ENCODE results near the gene ADAMTS4.
"Not testable (repeated sequence)": the region's sequence is repeated elsewhere in the genome, so short reads cannot be mapped to it uniquely, and the experiment has no call there.

ADAMTS4 gene

DNA sequence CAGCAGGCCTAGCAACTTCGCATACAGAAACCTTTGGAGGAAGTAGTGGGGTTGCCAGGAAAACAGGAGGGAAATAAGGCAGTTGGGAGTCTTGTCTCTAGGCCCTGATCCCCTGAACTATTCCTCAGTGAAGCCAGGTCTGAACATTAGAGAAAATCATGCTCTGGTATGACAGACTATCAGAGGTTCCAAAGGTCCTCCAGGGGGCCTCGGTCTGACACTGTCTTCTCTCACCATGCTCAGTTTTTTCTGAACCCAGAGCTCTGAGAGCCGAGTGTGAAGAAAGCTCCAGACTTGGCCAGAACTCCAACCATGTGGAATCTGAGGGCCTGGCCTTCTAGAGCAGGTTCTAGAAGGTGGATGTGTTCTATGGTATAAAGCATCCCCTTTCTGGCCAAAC, 31.0 kb upstream of the ADAMTS4 start:
- peaks cover 25 to 34% (median 29%) of the 10 kb centered on the region in 10 experiments for H3K4me1 ChIP-seq
- no peak overlapping the region; a peak in 1 of 22 replicates for H3K9ac ChIP-seq
- H4K20me1 ChIP-seq, result no peaks in the 10 kb centered on the region
- H3K4me2 ChIP-seq, result no peak overlapping the region
- no peak for TF ChIP-seq Cebpa-rat (IDR thresholded peaks at IDR 0.05)
- H3K4me3 ChIP-seq, result no peak overlapping the region
- no peaks in the 10 kb centered on the region for H3K9me3 ChIP-seq (replicated peaks in 1 of 11)
- no peaks in the 10 kb centered on the region for H3K27me3 ChIP-seq
- H3K36me3 ChIP-seq, result peaks cover 15 to 35% (median 29%) of the 10 kb centered on the region in 11 experiments; a peak in 21 of 22 replicates
- no peak overlapping the region for H3K27ac ChIP-seq

GRCh38 chr1:161228032-161228431, 29.2 kb upstream of the ADAMTS4 start:
- Histone ChIP-seq H3K27me3 (peaks cover 0 to 6% (median 0%) of the 10 kb centered on the region in 11 experiments; a peak in 4 of 22 replicates), H3K9me3 (replicated peaks in 1 of 11) (no peaks in the 10 kb centered on the region), H4K20me1 (no peaks in the 10 kb centered on the region), H3K4me3 (peak overlapping the region in 4 of 10 experiments; percentile 71 to 84 (median 76); a peak in 6 of 20 replicates), H3K27ac (peak overlapping the region in 8 of 11 experiments; percentile 43 to 84 (median 75); a peak in 16 of 22 replicates), H3K4me2 (peak overlapping the region; percentile 86 to 99 (median 97)), H3K4me1 (peaks cover 26 to 48% (median 29%) of the 10 kb centered on the region in 10 experiments), H3K9ac (peak overlapping the region in 8 of 11 experiments; percentile 5 to 83 (median 80); a peak in 9 of 22 replicates), H3K36me3 (peaks cover 15 to 39% (median 29%) of the 10 kb centered on the region in 11 experiments; a peak in 21 of 22 replicates)
- no peak for TF ChIP-seq Cebpa-rat (IDR thresholded peaks at IDR 0.05)

DNA sequence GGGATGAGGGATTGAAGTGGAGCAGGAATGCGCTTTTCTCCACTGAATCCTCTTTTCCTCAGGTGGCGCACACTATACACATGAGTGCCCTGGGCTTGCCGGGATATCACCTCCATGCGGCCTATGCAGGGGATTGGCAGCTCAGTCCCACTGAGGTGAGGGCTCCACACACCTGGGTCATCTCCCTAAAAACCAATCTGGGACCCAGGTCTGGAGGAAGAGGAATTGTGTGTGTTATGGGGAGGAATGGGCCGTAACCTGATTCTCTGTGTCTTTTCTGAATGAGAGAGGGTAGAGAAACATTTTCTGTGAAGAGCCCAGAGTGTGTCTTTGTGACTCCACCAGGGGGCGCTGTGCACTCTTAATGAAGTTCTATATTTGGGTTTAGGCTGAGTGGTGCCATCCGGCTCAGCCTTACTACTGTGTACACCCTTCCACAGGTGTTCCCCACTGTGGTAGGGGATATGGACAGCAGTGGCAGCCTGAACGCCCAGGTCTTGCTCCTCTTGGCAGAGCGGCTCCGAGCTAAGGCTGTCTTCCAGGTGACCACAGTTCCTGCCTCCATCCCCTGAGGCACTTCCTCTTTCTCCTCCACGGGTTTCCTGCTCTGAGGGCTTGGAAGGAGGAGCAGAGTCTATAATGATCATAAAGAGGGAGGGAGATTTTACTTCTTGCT, 28.5 kb upstream of the ADAMTS4 start:
- peak overlapping the region; percentile 66 to 84 (median 74); a peak in 18 of 20 replicates for H3K4me3 ChIP-seq
- H4K20me1 ChIP-seq, result no peaks in the 10 kb centered on the region

GRCh38 chr1:161226759-161227158, 27.9 kb upstream of the ADAMTS4 start:
- TF ChIP-seq Cebpa-rat (IDR thresholded peaks at IDR 0.05), result no peak
- H3K27me3 ChIP-seq, result peaks cover 0 to 18% (median 10%) of the 10 kb centered on the region in 11 experiments; a peak in 17 of 22 replicates
- H3K9me3 ChIP-seq (replicated peaks in 1 of 11), result no peaks in the 10 kb centered on the region
- peak overlapping the region; percentile 86 to 99 (median 97) for H3K4me2 ChIP-seq
- H3K4me3 ChIP-seq, result peak overlapping the region; percentile 66 to 84 (median 74)
- peak overlapping the region; percentile 71 to 84 (median 80) for H3K9ac ChIP-seq
- peaks cover 26 to 59% (median 29%) of the 10 kb centered on the region in 10 experiments for H3K4me1 ChIP-seq
- no peaks in the 10 kb centered on the region for H4K20me1 ChIP-seq
- H3K27ac ChIP-seq, result peak overlapping the region in 10 of 11 experiments; percentile 62 to 84 (median 76); a peak in 16 of 22 replicates
- peaks cover 15 to 51% (median 29%) of the 10 kb centered on the region in 11 experiments; a peak in 21 of 22 replicates for H3K36me3 ChIP-seq

More for the DNA sequence above, 28.5 kb upstream of the ADAMTS4 start:
- H3K4me2 ChIP-seq, result peak overlapping the region; percentile 86 to 99 (median 97)
- H3K36me3 ChIP-seq, result peaks cover 15 to 46% (median 29%) of the 10 kb centered on the region in 11 experiments; a peak in 21 of 22 replicates
- peak overlapping the region in 8 of 11 experiments; percentile 43 to 84 (median 75); a peak in 15 of 22 replicates for H3K27ac ChIP-seq
- H3K27me3 ChIP-seq, result peaks cover 0 to 13% (median 4%) of the 10 kb centered on the region in 11 experiments; a peak in 16 of 22 replicates
- peak overlapping the region; percentile 12 to 84 (median 80); a peak in 18 of 22 replicates for H3K9ac ChIP-seq
- TF ChIP-seq Cebpa-rat (IDR thresholded peaks at IDR 0.05), result no peak
- H3K9me3 ChIP-seq (replicated peaks in 1 of 11), result no peaks in the 10 kb centered on the region
- H3K4me1 ChIP-seq, result peaks cover 26 to 53% (median 29%) of the 10 kb centered on the region in 10 experiments

DNA sequence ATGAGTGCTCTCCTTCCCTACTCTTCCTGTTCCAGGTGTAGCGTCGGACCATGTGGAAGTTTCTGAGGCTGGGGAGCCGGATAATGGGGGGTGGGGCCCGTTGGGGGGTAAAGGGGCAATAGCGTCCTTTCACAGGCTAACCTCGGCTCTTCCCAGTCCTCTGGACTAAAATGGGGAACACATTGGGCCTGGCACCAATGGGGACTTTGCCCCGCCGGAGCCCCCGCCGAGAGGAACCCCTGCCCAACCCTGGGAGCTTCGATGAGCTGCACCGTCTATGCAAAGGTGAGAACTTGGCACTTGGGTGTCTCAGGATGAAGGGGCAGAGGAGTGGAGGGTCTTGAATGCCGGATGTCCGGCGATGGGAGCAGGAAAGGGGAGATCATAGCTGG, 27.5 kb upstream of the ADAMTS4 start:
- peaks cover 26 to 60% (median 29%) of the 10 kb centered on the region in 10 experiments for H3K4me1 ChIP-seq
- H3K9me3 ChIP-seq (replicated peaks in 1 of 11), result no peaks in the 10 kb centered on the region
- TF ChIP-seq Cebpa-rat (IDR thresholded peaks at IDR 0.05), result no peak
- H4K20me1 ChIP-seq, result no peaks in the 10 kb centered on the region
- H3K4me3 ChIP-seq, result peak overlapping the region; percentile 66 to 84 (median 74)
- H3K27ac ChIP-seq, result peak overlapping the region; percentile 35 to 84 (median 76); a peak in 20 of 22 replicates
- peaks cover 0 to 23% (median 15%) of the 10 kb centered on the region in 11 experiments; a peak in 17 of 22 replicates for H3K27me3 ChIP-seq
- H3K9ac ChIP-seq, result peak overlapping the region; percentile 71 to 84 (median 80)
- peak overlapping the region; percentile 86 to 99 (median 97) for H3K4me2 ChIP-seq
- H3K36me3 ChIP-seq, result peaks cover 15 to 53% (median 29%) of the 10 kb centered on the region in 11 experiments; a peak in 21 of 22 replicates

GRCh38 chr1:161225534-161226319, 26.9 kb upstream of the ADAMTS4 start, which contains the start of gene TOMM40L:
Gene TOMM40L (plus strand): TSS chr1:161226060. CDS start chr1:161226490, 430 bp downstream.
- Histone ChIP-seq H3K27ac (peak within 1 kb of the TSS; percentile 35 to 84 (median 76); a peak in 20 of 22 replicates), H3K36me3 (peaks cover 15 to 53% (median 24%) of the 10 kb centered on the region in 11 experiments; a peak in 21 of 22 replicates), H3K4me3 (peak within 1 kb of the TSS; percentile 66 to 84 (median 74)), H3K9ac (peak within 1 kb of the TSS; percentile 71 to 84 (median 80)), H3K4me2 (peak within 1 kb of the TSS; percentile 86 to 99 (median 97)), H3K9me3 (replicated peaks in 1 of 11) (no peaks in the 10 kb centered on the region), H4K20me1 (no peaks in the 10 kb centered on the region), H3K27me3 (peaks cover 0 to 29% (median 20%) of the 10 kb centered on the region in 11 experiments; a peak in 18 of 22 replicates), H3K4me1 (peaks cover 26 to 60% (median 29%) of the 10 kb centered on the region in 10 experiments)
- no peak for TF ChIP-seq Cebpa-rat (IDR thresholded peaks at IDR 0.05)

DNA sequence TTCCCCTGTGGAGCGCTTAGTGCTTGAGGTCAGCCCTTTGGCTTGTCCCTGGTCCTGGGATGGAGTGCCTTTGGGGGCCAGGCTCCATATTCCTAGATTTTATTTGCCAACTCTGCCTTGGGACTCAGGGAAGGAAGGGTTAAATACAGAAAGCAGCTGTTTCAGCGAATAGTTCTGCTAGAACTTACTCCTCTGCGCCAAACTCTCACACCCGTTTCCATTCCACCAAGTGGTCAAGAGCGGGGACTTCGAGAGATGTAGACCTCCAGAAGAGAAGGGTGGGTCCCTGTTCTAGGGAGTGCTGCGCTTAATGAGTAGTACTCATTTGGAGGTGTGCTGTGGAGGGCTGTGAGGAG, 26.3 kb upstream of the ADAMTS4 start:
- peak overlapping the region in 4 of 11 experiments; percentile 12 to 48 (median 22); a peak in 1 of 22 replicates for H3K9ac ChIP-seq
- peak overlapping the region; percentile 17 to 82 (median 59) for H3K4me2 ChIP-seq
- peak overlapping the region in 6 of 11 experiments; percentile 3 to 64 (median 34); a peak in 8 of 22 replicates for H3K27ac ChIP-seq

DNA sequence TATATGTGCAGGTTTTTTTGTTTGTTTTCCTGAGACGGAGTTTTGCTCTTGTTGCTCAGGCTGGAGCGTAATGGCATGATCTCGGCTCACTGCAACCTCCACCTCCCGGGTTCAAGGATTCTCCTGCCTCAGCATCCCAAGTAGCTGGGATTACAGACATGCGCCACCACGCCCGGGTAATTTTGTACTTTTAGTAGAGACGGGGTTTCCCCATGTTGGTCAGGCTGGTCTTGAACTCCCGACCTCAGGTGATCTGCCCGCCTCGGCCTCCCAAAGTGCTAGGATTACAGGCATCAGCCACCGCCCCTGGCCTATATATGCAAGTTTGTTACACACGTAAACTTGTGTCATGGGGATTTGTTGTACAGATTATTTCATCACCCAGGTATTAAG, 25.8 kb upstream of the ADAMTS4 start:
- Histone ChIP-seq H3K4me2 (peak overlapping the region in 8 of 11 experiments; percentile 50 to 82 (median 68); a peak in 12 of 22 replicates), H3K27ac (peak overlapping the region in 3 of 11 experiments; percentile 18 to 64 (median 59); a peak in 4 of 22 replicates), H3K36me3 (peaks cover 12 to 53% (median 17%) of the 10 kb centered on the region in 11 experiments; a peak in 21 of 22 replicates), H3K9ac (peak overlapping the region in 2 of 11 experiments; percentile 12 to 48; a peak in 1 of 22 replicates), H3K4me1 (peaks cover 26 to 62% (median 29%) of the 10 kb centered on the region in 10 experiments), H3K27me3 (peaks cover 0 to 39% (median 31%) of the 10 kb centered on the region in 11 experiments; a peak in 19 of 22 replicates)
- not testable (repeated sequence) for H3K9me3 ChIP-seq (replicated peaks in 1 of 11); H4K20me1 ChIP-seq; H3K4me3 ChIP-seq

More for the DNA sequence above, 26.3 kb upstream of the ADAMTS4 start:
- Histone ChIP-seq H3K9me3 (replicated peaks in 1 of 11) (no peaks in the 10 kb centered on the region), H3K4me1 (peaks cover 26 to 60% (median 29%) of the 10 kb centered on the region in 10 experiments), H3K4me3 (peak overlapping the region in 1 of 10 experiments; percentile 3; a peak in 1 of 20 replicates), H4K20me1 (no peaks in the 10 kb centered on the region), H3K27me3 (peaks cover 0 to 35% (median 26%) of the 10 kb centered on the region in 11 experiments; a peak in 18 of 22 replicates), H3K36me3 (peaks cover 13 to 53% (median 18%) of the 10 kb centered on the region in 11 experiments; a peak in 21 of 22 replicates)
- no peak for TF ChIP-seq Cebpa-rat (IDR thresholded peaks at IDR 0.05)

All from BLaER1 treated with 17β-estradiol and CSF1 and Interleukin-3, amounts not matched to agents 10 nM and 100 nM (cell line).